Measurements from ENCODE around the gene ZNF678.

The ZNF678 gene

GRCh38 chr1:227540170-227541098, 22.9 kb upstream of the ZNF678 start:
- Histone ChIP-seq H2BK15ac (replicated peaks; ENCODE audit: low read depth) (no peak overlapping the region), H3K27ac (ENCODE audit: low read depth, low read length) (no peak overlapping the region), H3K36me3 (ENCODE audit: control insufficient read depth, insufficient read depth, low read length) (no peaks in the 10 kb centered on the region), H3K4me1 (ENCODE audit: control insufficient read depth, low read depth, low read length) (no peaks in the 10 kb centered on the region), H3K27me3 (ENCODE audit: insufficient read depth, low read length, poor library complexity) (peaks cover 3% of the 10 kb centered on the region), H4K8ac (ENCODE audit: low read depth, low read length) (no peak overlapping the region), H3K79me2 (ENCODE audit: control insufficient read depth, insufficient read depth, low read length) (no peaks in the 10 kb centered on the region), H3K18ac (ENCODE audit: low read length) (no peak overlapping the region), H3K4me3 (ENCODE audit: low read length) (no peak overlapping the region), H2BK120ac (ENCODE audit: low read depth, low read length) (no peak overlapping the region), H4K5ac (ENCODE audit: low read length) (no peak overlapping the region), H3K23ac (ENCODE audit: low read length) (no peak overlapping the region), H3K4ac (ENCODE audit: low read depth, low read length) (no peak overlapping the region), H3K79me1 (ENCODE audit: low read length) (no peaks in the 10 kb centered on the region), H2AK5ac (ENCODE audit: low read length) (no peak overlapping the region), H3K56ac (ENCODE audit: low read length) (no peak overlapping the region), H3K4me2 (ENCODE audit: low read length) (no peak overlapping the region), H3K9ac (ENCODE audit: low read length) (no peak overlapping the region), H2BK5ac (ENCODE audit: low read length) (no peak overlapping the region)
- peak; percentile 6 for DNase-seq
- WGBS (ENCODE audit: extremely low coverage, insufficient coverage, low lambda C conversion rate): no CpG with 5 or more reads among the region's 5 CpGs

GRCh38 chr1:227541129-227541528, 22.2 kb upstream of the ZNF678 start:
- Histone ChIP-seq H3K4ac (ENCODE audit: low read depth, low read length) (no peak overlapping the region), H3K56ac (ENCODE audit: low read length) (no peak overlapping the region), H3K23ac (ENCODE audit: low read length) (no peak overlapping the region), H3K4me3 (ENCODE audit: low read length) (no peak overlapping the region), H3K79me2 (ENCODE audit: control insufficient read depth, insufficient read depth, low read length) (no peaks in the 10 kb centered on the region), H4K8ac (ENCODE audit: low read depth, low read length) (no peak overlapping the region), H3K36me3 (ENCODE audit: control insufficient read depth, insufficient read depth, low read length) (no peaks in the 10 kb centered on the region), H4K5ac (ENCODE audit: low read length) (no peak overlapping the region), H2BK15ac (replicated peaks; ENCODE audit: low read depth) (no peak overlapping the region), H3K4me2 (ENCODE audit: low read length) (no peak overlapping the region), H3K4me1 (ENCODE audit: control insufficient read depth, low read depth, low read length) (no peaks in the 10 kb centered on the region), H3K27ac (ENCODE audit: low read depth, low read length) (no peak overlapping the region), H3K9ac (ENCODE audit: low read length) (no peak overlapping the region), H3K18ac (ENCODE audit: low read length) (no peak overlapping the region), H2BK120ac (ENCODE audit: low read depth, low read length) (no peak overlapping the region), H2AK5ac (ENCODE audit: low read length) (no peak overlapping the region), H2BK5ac (ENCODE audit: low read length) (no peak overlapping the region), H3K27me3 (ENCODE audit: insufficient read depth, low read length, poor library complexity) (peaks cover 3% of the 10 kb centered on the region), H3K79me1 (ENCODE audit: low read length) (no peaks in the 10 kb centered on the region)
- no CpG with 5 or more reads among the region's 5 CpGs for WGBS (ENCODE audit: extremely low coverage, insufficient coverage, low lambda C conversion rate)
- DNase-seq: no peak

DNA sequence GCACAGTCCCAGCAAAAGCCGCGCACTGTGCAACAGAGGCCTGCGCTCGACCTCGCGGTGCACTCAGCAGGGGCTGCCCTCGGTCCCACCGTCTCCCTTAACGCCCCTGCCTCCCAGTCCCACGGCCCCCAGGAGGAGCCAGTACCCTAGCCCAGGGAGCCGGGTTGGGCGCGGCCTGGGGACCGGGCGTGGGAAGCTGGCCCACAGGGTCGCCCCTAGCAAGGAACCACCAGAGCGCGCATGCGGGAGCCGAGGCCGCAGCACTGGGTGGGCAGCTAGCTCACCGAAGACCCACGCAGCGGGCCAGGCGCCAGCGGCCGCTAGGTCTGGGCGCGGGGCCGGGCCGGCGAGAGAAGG, 21.6 kb upstream of the ZNF678 start:
- no peaks in the 10 kb centered on the region for H3K79me2 ChIP-seq (ENCODE audit: control insufficient read depth, insufficient read depth, low read length)
- peak overlapping the region; percentile 73 for H3K9ac ChIP-seq (ENCODE audit: low read length)
- peak overlapping the region; percentile 86 for H3K4me2 ChIP-seq (ENCODE audit: low read length)
- no peak overlapping the region for H2BK5ac ChIP-seq (ENCODE audit: low read length)
- no peaks in the 10 kb centered on the region for H3K36me3 ChIP-seq (ENCODE audit: control insufficient read depth, insufficient read depth, low read length)
- peak overlapping the region; percentile 82 for H3K56ac ChIP-seq (ENCODE audit: low read length)
- peak overlapping the region; percentile 94 for H3K23ac ChIP-seq (ENCODE audit: low read length)
- peak; percentile 26 for DNase-seq
- H3K4me1 ChIP-seq (ENCODE audit: control insufficient read depth, low read depth, low read length): no peaks in the 10 kb centered on the region
- no peak overlapping the region for H2BK120ac ChIP-seq (ENCODE audit: low read depth, low read length)
- peak overlapping the region; percentile 39 for H3K4me3 ChIP-seq (ENCODE audit: low read length)
- WGBS (ENCODE audit: extremely low coverage, insufficient coverage, low lambda C conversion rate): no CpG with 5 or more reads among the region's 32 CpGs
- no peak overlapping the region for H2BK15ac ChIP-seq (replicated peaks; ENCODE audit: low read depth)
- peak overlapping the region; percentile 95 for H3K18ac ChIP-seq (ENCODE audit: low read length)
- peaks cover 3% of the 10 kb centered on the region for H3K27me3 ChIP-seq (ENCODE audit: insufficient read depth, low read length, poor library complexity)
- H2AK5ac ChIP-seq (ENCODE audit: low read length): no peak overlapping the region
- H4K8ac ChIP-seq (ENCODE audit: low read depth, low read length): peak overlapping the region; percentile 30
- no peak overlapping the region for H3K27ac ChIP-seq (ENCODE audit: low read depth, low read length)
- H3K79me1 ChIP-seq (ENCODE audit: low read length): no peaks in the 10 kb centered on the region
- H4K5ac ChIP-seq (ENCODE audit: low read length): no peak overlapping the region
- H3K4ac ChIP-seq (ENCODE audit: low read depth, low read length): no peak overlapping the region

DNA sequence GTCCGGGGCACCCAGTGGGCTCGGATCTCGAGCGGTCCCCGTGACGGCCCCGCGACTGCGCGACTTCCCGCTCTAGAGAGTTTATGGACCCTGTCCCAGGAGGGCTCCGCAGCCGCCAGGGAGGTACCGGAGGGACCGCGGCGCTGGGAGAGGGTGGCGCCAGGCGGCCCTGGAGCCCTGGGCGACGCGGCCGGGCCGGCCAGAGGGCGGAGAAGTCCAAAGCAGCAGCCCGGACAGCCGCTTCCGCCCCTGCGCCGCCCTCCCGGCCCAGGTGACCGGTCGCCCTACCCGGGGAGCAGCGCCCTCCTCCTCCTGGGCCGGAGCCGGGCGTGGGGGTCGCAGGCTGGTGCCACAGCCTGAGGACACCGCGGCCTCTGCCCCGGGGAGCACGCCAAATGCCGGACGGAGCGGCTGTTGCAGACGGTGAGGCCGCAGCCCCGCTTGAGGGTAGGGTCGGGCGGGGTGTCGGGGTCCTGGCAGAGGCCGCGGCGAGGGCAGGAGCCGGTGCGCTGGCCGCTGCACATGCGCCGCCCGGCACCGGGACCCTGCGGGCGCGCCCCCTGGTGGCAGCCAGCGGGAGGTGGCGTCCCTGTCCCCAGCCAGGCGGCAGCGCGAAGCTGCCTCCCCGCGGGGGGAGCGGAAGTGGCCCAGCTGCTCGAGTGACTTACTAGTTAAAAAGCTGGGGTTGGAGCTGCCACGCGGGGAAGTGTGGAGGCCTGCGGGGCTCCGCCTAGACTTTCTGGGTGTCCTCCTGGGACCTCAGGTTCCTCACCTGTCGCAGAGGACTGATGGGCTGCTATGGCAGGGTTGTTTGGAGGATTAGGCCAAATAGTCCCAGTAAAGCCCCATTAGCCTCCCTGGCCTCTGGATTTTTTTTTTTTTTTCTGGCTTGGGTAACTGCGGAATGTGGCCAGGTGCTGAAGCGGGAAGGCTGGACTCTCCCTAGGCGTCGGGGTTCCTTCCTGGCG, 20.9 kb upstream of the ZNF678 start:
- Histone ChIP-seq H3K23ac (ENCODE audit: low read length) (peak overlapping the region; percentile 94), H3K36me3 (ENCODE audit: control insufficient read depth, insufficient read depth, low read length) (no peaks in the 10 kb centered on the region), H3K27me3 (ENCODE audit: insufficient read depth, low read length, poor library complexity) (peaks cover 3% of the 10 kb centered on the region), H3K4ac (ENCODE audit: low read depth, low read length) (peak overlapping the region; percentile 48), H2BK120ac (ENCODE audit: low read depth, low read length) (peak overlapping the region; percentile 67), H3K18ac (ENCODE audit: low read length) (peak overlapping the region; percentile 95), H4K8ac (ENCODE audit: low read depth, low read length) (peak overlapping the region; percentile 30), H3K56ac (ENCODE audit: low read length) (peak overlapping the region; percentile 82), H2BK15ac (replicated peaks; ENCODE audit: low read depth) (no peak overlapping the region), H3K27ac (ENCODE audit: low read depth, low read length) (no peak overlapping the region), H2AK5ac (ENCODE audit: low read length) (no peak overlapping the region), H4K5ac (ENCODE audit: low read length) (no peak overlapping the region), H3K4me1 (ENCODE audit: control insufficient read depth, low read depth, low read length) (no peaks in the 10 kb centered on the region), H3K79me2 (ENCODE audit: control insufficient read depth, insufficient read depth, low read length) (no peaks in the 10 kb centered on the region), H3K79me1 (ENCODE audit: low read length) (no peaks in the 10 kb centered on the region), H2BK5ac (ENCODE audit: low read length) (no peak overlapping the region), H3K4me2 (ENCODE audit: low read length) (peak overlapping the region; percentile 86), H3K9ac (ENCODE audit: low read length) (peak overlapping the region; percentile 73), H3K4me3 (ENCODE audit: low read length) (peak overlapping the region; percentile 39)
- no CpG with 5 or more reads among the region's 84 CpGs for WGBS (ENCODE audit: extremely low coverage, insufficient coverage, low lambda C conversion rate)
- DNase-seq: peak; percentile 90

DNA sequence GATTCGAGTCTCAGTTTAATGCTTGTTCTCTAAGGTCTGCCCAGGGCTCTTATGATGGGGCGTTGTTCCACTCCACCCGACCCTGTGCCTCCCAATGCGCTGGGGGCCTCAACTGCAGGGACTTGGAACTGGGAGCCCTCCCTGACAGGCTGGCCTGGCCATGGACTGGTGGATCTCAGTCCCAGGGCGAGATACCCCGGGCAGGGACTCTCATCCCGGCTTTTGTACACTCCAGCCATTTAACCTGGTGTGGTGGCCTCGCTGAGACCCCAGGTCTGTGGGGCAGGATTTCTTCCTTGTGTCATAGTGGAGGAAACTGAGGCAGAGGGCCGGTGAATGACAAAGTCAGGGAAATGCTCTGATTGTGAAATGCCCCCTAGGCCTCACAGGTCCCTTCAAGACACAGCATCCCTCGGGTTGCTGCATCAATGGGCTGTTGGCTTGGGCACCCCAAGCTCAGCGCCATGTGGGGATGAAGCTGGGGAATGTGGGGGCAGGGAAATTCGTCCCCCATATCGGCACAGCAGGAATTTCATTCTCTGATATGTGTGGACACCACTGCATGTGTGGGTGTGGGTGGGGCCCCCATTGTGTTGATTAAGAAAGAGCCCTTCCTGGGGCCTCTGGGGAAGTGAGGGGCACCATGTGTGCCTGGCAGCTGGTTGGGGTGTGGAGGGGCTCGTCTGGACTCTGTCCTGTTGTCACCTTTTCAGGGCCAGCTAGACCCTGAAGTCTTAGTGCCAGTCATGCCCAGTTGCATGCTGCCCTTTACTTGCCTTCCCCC, 19.9 kb upstream of the ZNF678 start:
- Histone ChIP-seq H3K4ac (ENCODE audit: low read depth, low read length) (no peak overlapping the region), H3K23ac (ENCODE audit: low read length) (no peak overlapping the region), H4K8ac (ENCODE audit: low read depth, low read length) (no peak overlapping the region), H3K27me3 (ENCODE audit: insufficient read depth, low read length, poor library complexity) (peaks cover 3% of the 10 kb centered on the region), H3K79me1 (ENCODE audit: low read length) (no peaks in the 10 kb centered on the region), H3K36me3 (ENCODE audit: control insufficient read depth, insufficient read depth, low read length) (no peaks in the 10 kb centered on the region), H3K4me2 (ENCODE audit: low read length) (no peak overlapping the region), H3K79me2 (ENCODE audit: control insufficient read depth, insufficient read depth, low read length) (no peaks in the 10 kb centered on the region), H4K5ac (ENCODE audit: low read length) (no peak overlapping the region), H3K9ac (ENCODE audit: low read length) (no peak overlapping the region), H2BK15ac (replicated peaks; ENCODE audit: low read depth) (no peak overlapping the region), H2BK120ac (ENCODE audit: low read depth, low read length) (no peak overlapping the region), H2BK5ac (ENCODE audit: low read length) (no peak overlapping the region), H3K27ac (ENCODE audit: low read depth, low read length) (no peak overlapping the region), H3K18ac (ENCODE audit: low read length) (no peak overlapping the region), H3K4me3 (ENCODE audit: low read length) (no peak overlapping the region), H2AK5ac (ENCODE audit: low read length) (no peak overlapping the region), H3K56ac (ENCODE audit: low read length) (no peak overlapping the region), H3K4me1 (ENCODE audit: control insufficient read depth, low read depth, low read length) (no peaks in the 10 kb centered on the region)
- no peak for DNase-seq
- WGBS (ENCODE audit: extremely low coverage, insufficient coverage, low lambda C conversion rate): no CpG with 5 or more reads among the region's 14 CpGs
